HCEC 1CT (cell line): ENCODE data around the gene PEX5.

ENCODE experiments used
- DNase-seq: peaks from one replicate; pipeline ENCODE4 v3.0.0-alpha.2; 2017

The PEX5 gene

GRCh38 chr12:7189398-7190267 is at the start of gene PEX5:
Gene PEX5, plus strand, starts transcription at chr12:7189686. Its CDS starts 692 bp downstream, at chr12:7190378.
- peak; percentile 93 for DNase-seq

- no peak for DNase-seq
These were observed 48.0 kb upstream of the PEX5 start for GRCh38 chr12:7141351-7142005.

- DNase-seq = peak; percentile 25
These were observed 47.3 kb upstream of the PEX5 start for GRCh38 chr12:7142056-7142644.

GRCh38 chr12:7142809-7143465 is 46.5 kb upstream of the PEX5 start:
- no peak for DNase-seq

GRCh38 chr12:7143564-7143963 is 45.9 kb upstream of the PEX5 start:
- no peak for DNase-seq

GRCh38 chr12:7144414-7145120 is 44.9 kb upstream of the PEX5 start:
- peak; percentile 31 for DNase-seq

- DNase-seq = no peak
These were observed 43.8 kb upstream of the PEX5 start for GRCh38 chr12:7145671-7146070.

- DNase-seq = no peak
These were observed 43.3 kb upstream of the PEX5 start for GRCh38 chr12:7146228-7146627.

- DNase-seq = no peak
These were observed 42.6 kb upstream of the PEX5 start for GRCh38 chr12:7146906-7147305.

GRCh38 chr12:7150356-7150755 is 39.1 kb upstream of the PEX5 start:
- DNase-seq = no peak

GRCh38 chr12:7150841-7151240 is 38.6 kb upstream of the PEX5 start:
- no peak for DNase-seq

- no peak for DNase-seq
These were observed 38.0 kb upstream of the PEX5 start for GRCh38 chr12:7151532-7151931.

- DNase-seq = no peak
These were observed 36.7 kb upstream of the PEX5 start for GRCh38 chr12:7152818-7153217.

- DNase-seq = no peak
These were observed 35.4 kb upstream of the PEX5 start for GRCh38 chr12:7154042-7154441.

- no peak for DNase-seq
These were observed 34.5 kb upstream of the PEX5 start for GRCh38 chr12:7154901-7155470.

- no peak for DNase-seq
These were observed 33.9 kb upstream of the PEX5 start for GRCh38 chr12:7155471-7156034.

- no peak for DNase-seq
These were observed 33.0 kb upstream of the PEX5 start for GRCh38 chr12:7156259-7157197.

GRCh38 chr12:7157391-7157790 is 32.1 kb upstream of the PEX5 start:
- DNase-seq = no peak

- no peak for DNase-seq
These were observed 30.5 kb upstream of the PEX5 start for GRCh38 chr12:7158781-7159609.

- DNase-seq = no peak
These were observed 29.3 kb upstream of the PEX5 start for GRCh38 chr12:7160183-7160582.
